NCI-H446 (cell line): Measurements from ENCODE around the gene MUC6.

Source experiments
- DNase-seq, 2 experiments: peaks; one replicate each; lab custom pipeline; 2025; lab: John Stamatoyannopoulos, UW

The MUC6 gene

DNA sequence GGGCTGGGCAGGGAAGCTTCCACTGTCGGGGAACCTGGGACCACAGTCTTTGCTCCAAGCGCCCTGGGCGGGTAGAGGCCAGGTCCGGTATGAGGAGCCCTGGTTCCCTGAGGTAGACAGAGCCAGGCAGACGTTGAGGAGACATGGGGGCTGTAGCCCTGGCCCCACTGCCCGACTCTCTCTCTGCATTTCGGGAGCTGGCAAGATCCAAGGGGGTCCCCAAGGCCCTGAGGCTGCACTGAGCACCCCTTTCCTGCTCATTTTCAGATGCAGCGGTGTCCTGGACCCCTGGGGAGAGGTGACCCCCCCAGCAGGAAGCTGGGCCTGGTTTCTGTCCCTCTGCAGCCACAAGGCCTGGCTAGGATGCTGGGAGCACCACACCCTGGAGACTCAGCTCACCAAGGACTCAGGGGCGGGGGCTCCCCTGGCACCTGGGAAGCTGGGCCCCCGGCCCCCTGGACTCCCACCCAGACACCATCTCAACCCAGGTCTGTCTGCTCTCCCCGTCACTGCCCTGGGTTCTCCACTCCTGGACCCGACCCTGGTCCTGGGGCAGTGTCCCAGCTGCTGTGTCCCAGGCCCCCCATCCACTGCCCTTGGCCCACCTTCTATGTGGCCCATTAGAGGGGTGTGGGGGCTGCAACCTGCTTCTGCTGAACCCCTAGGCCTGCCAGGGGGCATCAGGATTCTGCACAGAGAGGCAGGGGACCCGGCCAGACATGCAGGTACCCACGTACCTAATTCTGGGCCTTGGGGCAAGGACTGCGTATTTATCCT is 15.0 kb upstream of the MUC6 start:
- DNase-seq = no peak

DNA sequence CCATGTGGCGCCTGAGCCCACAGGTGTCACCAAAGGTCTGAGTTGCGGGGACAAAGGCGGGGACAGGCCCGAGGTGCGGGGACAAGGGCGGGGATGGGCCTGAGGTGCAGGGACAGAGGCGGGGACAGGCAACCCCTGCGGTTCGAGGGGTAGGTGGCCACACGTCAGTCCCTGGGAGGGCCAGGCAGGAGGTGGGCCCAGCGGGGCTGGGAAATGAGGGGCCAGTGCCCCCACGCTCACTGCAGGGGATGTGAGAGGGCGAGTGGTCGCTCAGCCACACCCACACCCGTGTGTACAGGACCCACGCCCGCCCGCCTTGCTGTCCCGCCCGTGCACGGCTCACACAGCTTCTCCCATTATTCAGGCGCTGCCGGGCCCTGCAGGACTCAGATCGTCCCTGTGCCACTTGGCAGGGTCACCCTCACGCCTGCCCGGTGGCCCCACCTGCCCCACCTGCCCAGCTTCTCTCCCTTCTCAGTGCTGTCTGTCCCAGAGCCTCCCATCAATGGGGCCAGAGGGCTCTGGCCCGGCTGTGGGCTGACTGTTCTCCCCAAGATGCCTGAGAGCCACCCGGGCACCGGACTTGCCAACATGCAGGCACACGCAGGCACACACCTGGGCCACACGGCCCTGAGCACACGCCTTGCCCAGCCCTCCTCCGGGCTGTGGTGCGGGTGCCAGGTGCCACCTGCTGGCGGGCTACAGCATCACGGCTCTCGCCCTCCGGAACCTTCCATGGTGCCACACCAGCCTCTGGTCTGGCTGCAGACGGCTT is 14.2 kb upstream of the MUC6 start:
- peak; percentile 15 to 72 for DNase-seq

GRCh38 chr11:1049911-1050580 is 13.5 kb upstream of the MUC6 start:
- DNase-seq = no peak

DNA sequence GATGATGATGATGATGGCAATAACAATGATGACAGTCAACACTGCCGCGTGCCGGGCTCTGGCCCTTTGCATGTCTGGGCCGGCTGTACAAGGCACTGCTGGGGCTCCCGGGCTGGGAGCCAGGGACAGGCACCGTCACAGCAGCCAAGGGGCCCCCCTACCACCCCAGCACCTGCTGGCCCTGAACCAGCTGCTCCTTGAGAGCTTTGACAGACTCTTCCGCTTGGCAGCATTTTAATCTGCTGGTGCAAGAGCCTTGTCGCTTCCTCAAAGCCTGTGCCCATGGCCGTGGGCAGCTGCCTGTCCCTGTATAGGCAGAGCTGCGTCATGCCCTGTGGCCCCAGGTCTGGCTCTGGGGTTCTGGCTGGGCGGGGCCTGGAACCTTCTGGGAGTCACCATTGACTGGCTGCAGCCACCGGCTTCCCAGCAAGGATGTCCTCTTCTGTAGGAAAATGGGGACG is 12.9 kb upstream of the MUC6 start:
- no peak for DNase-seq

GRCh38 chr11:1049071-1049405 is 12.5 kb upstream of the MUC6 start:
- DNase-seq = no peak

- DNase-seq = no peak
These were observed 12.0 kb upstream of the MUC6 start for GRCh38 chr11:1048375-1049070.

- DNase-seq = no peak
These were observed 11.2 kb upstream of the MUC6 start for GRCh38 chr11:1047595-1048156.

DNA sequence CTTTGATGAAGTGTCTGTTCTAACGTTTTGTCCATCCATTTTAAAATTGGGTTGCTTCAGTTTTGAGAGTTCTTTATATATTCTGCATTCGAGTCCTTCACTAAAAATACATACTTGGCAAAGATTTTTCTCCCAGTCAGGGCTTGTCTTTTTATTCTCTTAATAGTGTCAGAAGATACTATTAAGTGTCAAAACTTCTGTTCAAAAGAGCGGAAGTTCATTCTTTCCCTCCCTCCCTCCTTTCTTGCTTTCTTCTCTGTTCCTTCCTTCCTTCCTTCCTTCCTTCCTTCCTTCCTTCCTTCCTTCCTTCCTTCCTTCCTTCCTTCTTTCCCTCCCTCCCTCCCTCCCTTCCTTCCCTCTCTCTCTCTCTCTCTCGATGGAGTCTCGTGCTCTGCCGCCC is 7.6 kb upstream of the MUC6 start:
- no peak for DNase-seq

DNA sequence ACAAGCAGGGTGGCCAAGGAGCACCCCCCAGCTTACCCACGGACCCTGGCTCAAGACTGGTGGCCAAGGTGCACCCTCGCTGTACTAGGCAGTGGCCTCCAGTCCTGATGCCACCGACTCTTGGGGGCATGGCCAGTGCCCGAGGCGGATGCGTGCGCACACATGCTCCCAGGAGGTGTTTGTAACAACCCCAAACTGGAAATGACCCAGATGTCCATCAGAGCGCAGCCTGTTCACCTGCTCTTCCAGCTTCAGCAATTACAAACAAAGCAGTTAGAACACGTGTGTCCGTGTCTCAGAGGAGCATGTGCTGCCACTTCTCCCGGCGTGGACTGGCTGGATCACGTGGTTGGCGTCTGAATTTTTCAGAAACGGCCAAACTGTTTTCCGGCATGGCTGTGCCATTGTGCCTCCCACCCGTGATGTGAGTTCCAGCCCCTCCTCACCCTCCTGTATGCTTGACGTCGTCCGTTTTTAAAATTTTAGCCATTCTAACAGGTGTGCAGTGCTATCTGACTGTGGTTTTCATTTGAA is 7.1 kb upstream of the MUC6 start:
- no peak for DNase-seq

DNA sequence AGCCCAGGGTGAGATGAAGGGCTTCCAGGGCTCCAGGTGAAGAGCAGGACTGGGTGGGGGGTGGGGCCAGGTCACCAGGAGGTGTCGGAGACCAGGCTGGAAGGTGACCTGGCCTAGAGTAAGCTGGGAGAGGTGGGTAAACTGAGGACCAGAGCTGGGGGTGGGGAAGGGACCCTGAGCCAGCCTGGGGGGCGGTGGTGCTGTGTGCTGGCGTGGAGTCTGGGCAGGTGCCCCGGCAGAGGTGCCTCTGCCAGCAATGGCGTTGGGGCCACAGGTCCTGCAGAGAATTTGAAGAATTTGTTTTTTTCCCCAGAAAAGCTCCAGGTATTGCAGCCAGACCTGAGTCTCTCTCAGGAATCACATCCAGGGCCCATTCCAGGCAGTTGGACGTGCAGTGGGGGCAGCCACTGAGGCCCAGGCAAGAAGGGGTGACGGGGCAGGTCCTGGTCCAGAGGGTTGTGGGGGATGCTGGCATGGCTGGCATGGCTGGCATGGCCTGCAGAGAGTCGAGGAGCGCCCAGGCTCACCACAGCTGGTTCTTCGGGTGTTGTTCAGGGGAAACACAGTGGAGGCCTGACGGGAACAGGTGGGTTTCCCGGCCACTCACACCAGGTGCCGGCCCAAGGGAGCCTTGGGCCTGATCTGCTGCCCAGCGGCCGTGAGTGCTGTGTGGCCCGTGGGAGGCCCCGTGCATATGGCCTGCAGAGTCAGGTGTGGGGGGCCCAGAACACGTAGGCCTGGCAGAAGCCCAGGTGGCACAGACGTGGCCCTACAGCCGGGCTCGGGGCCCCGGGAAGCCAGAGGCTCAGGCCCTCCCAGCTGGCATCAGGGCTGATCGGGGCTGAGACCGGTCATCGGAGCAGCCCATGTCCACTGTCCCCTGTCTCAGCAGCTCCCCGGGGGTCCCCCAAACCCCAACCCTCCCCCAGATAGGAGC is 6.4 kb upstream of the MUC6 start:
- no peak for DNase-seq

- no peak for DNase-seq
These were observed 5.6 kb upstream of the MUC6 start for GRCh38 chr11:1041936-1042608.

- DNase-seq = no peak
These were observed 5.0 kb upstream of the MUC6 start for GRCh38 chr11:1041471-1041870.

GRCh38 chr11:1041149-1041467 is 4.6 kb upstream of the MUC6 start:
- DNase-seq = no peak

- DNase-seq = no peak
These were observed 4.1 kb upstream of the MUC6 start for GRCh38 chr11:1040428-1041148.

DNA sequence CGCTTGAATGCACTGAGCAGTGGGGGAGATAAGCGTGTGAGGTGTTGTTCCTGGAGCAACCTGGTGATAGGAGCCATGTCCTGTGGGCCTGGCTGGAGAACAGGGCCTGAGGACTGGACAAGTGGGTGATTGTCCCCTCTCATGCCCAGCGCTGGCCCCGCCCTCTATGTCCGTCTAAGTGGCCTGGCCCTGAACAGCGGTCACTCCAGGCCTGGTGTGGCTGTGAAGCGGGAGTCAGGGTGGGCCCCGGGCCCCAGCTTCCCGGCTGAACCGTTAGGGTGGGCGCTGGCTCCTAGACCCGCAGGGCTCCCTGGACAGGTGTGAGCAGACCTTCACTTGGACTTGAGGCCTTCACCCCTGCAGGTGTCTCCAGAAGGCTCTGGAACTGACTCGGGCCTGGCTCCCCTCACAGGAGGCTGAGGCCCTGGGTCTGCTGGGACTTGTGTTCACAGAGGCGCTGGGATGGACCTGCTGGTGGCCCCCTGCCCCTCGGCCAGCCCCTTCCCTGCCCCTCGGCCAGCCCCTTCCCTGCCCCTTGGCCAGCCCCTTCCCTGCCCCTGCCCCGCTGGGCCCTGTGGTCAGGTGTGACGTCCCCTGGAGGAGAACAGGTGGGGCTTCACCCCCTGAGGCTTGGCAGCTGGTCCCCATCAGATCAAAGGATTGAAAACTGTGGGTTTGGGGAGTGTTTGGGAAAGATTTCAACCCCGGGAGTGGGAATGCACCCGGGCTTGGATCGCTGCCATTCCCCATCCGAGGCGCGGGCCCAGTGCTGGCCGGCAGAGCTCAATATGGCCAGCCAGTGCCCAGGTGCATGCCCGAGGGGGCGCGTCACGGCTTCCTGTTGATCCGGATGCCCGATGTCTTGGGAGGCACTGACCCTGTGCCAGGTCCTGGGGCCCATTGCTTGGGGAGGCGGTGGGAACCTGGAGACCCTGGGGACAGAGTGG is 3.2 kb upstream of the MUC6 start:
- DNase-seq = no peak

DNA sequence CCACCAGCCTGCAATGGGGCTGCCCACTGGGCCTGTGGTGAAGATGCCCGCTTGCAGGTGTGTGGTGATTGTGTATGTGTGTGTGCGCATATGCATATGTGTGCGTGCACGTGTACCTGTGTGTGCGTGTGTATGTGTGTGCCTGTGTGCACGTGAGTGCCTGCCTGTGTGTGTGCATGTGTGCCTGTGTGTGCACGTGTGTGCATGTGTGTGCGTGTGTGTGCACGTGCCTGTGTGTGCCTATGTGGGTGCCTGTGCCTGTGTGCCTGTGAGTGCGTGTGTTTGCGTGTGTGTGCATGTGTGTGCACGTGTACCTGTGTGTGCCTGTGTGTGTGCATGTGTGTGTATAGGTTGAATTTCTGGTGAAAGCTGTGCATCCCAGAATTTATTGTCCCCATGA is 2.4 kb upstream of the MUC6 start:
- no peak for DNase-seq

DNA sequence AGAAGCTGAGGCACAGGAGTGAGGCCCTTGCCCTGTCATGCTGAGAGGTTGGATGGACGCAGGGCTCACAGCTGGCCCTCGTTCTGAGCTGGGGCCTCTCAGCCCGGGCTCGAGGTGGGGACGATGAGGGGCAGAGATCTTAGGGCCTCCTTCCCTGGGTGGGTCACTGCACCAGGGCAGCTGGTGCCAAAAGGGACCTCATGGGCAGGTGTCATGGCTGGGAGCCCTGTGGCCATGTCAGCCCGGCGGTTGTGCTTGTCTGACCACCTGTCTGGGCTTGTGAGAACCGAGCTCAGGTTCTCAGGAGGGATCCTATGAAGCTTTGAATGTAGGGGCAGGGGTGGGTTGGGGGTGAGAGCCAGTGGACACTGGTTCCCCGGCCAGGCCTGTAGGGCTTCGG is 1.8 kb upstream of the MUC6 start:
- DNase-seq = no peak

- no peak for DNase-seq
These were observed 1.1 kb upstream of the MUC6 start for GRCh38 chr11:1037506-1038055.
